ENCODE measurements around the gene TSPAN12.

Gene TSPAN12

GRCh38 chr7:120770206-120770605 lies 87.7 kb downstream of the TSPAN12 start:
- DNase-seq (ENCODE audit: low read depth): no peak
- no peak overlapping the region for H3K4me3 ChIP-seq (ENCODE audit: low read depth, low read length)

GRCh38 chr7:120760851-120761250 lies 97.1 kb downstream of the TSPAN12 start:
- TF ChIP-seq CTCF (IDR thresholded peaks at IDR 0.05; ENCODE audit: control insufficient read depth, extremely low read depth, insufficient read depth): no peak
- no peak for DNase-seq (ENCODE audit: low read depth)
- no peak overlapping the region for H3K4me3 ChIP-seq (ENCODE audit: low read depth, low read length)

More at GRCh38 chr7:120770206-120770605, 87.7 kb downstream of the TSPAN12 start:
- TF ChIP-seq CTCF (IDR thresholded peaks at IDR 0.05; ENCODE audit: control insufficient read depth, extremely low read depth, insufficient read depth): no peak

- no peak for TF ChIP-seq CTCF (IDR thresholded peaks at IDR 0.05; ENCODE audit: control insufficient read depth, extremely low read depth, insufficient read depth)
- no peak for DNase-seq (ENCODE audit: low read depth)
- no peak overlapping the region for H3K4me3 ChIP-seq (ENCODE audit: low read depth, low read length)
Observed at GRCh38 chr7:120760050-120760449, 97.9 kb downstream of the TSPAN12 start.

GRCh38 chr7:120743128-120743527 lies 114.8 kb downstream of the TSPAN12 start:
- DNase-seq (ENCODE audit: low read depth): peak; percentile 71
- no peak for TF ChIP-seq CTCF (IDR thresholded peaks at IDR 0.05; ENCODE audit: control insufficient read depth, extremely low read depth, insufficient read depth)
- H3K4me3 ChIP-seq (ENCODE audit: low read depth, low read length): no peak overlapping the region

- TF ChIP-seq CTCF (IDR thresholded peaks at IDR 0.05; ENCODE audit: control insufficient read depth, extremely low read depth, insufficient read depth): no peak
- no peak overlapping the region for H3K4me3 ChIP-seq (ENCODE audit: low read depth, low read length)
- no peak for DNase-seq (ENCODE audit: low read depth)
Observed at GRCh38 chr7:120742372-120742771, 115.6 kb downstream of the TSPAN12 start.

GRCh38 chr7:120741371-120742042 lies 116.4 kb downstream of the TSPAN12 start:
- DNase-seq (ENCODE audit: low read depth): peak; percentile 81
- H3K4me3 ChIP-seq (ENCODE audit: low read depth, low read length): no peak overlapping the region
- TF ChIP-seq CTCF (IDR thresholded peaks at IDR 0.05; ENCODE audit: control insufficient read depth, extremely low read depth, insufficient read depth): no peak

GRCh38 chr7:120740348-120740747 lies 117.6 kb downstream of the TSPAN12 start:
- TF ChIP-seq CTCF (IDR thresholded peaks at IDR 0.05; ENCODE audit: control insufficient read depth, extremely low read depth, insufficient read depth): no peak
- no peak overlapping the region for H3K4me3 ChIP-seq (ENCODE audit: low read depth, low read length)
- no peak for DNase-seq (ENCODE audit: low read depth)
